Stomach (tissue), 4 donors: Measurements from ENCODE around the gene ACKR3.

ENCODE experiments used
- EP300 ChIP-seq: sonication (generic); formaldehyde crosslinking; IDR thresholded peaks from one replicate; pipeline ENCODE4 v1.6.1; 2017; ENCODE audit warnings: antibody characterized with exemption
- POLR2A ChIP-seq, 4 donors: fragments of 450-650 bp; IDR thresholded peaks; one replicate each; pipeline ENCODE4 v1.6.1; 2016; ENCODE audit warnings: antibody characterized with exemption in 4 of 4, control low read depth in 2 of 4, mild to moderate bottlenecking in 1 of 4, moderate library complexity in 1 of 4
- POLR2AphosphoS5 ChIP-seq, 3 donors: sonication (generic); formaldehyde crosslinking; IDR thresholded peaks; one replicate each; pipeline ENCODE4 v1.6.1; 2016; ENCODE audit warnings: antibody characterized with exemption in 3 of 3
- TF ChIP-seq, protein P1 (sequence below), 7 experiments: fragments of 450-650 bp in 4 of 7; fragments of 200-600 bp in 3 of 7; sonication (generic) in 3 of 7; IDR thresholded peaks; one replicate each; pipeline ENCODE4 v1.5.1; 2016 to 2019; ENCODE audit warnings: antibody characterized with exemption in 7 of 7, control low read depth in 2 of 7, mild to moderate bottlenecking in 1 of 7

DNA sequence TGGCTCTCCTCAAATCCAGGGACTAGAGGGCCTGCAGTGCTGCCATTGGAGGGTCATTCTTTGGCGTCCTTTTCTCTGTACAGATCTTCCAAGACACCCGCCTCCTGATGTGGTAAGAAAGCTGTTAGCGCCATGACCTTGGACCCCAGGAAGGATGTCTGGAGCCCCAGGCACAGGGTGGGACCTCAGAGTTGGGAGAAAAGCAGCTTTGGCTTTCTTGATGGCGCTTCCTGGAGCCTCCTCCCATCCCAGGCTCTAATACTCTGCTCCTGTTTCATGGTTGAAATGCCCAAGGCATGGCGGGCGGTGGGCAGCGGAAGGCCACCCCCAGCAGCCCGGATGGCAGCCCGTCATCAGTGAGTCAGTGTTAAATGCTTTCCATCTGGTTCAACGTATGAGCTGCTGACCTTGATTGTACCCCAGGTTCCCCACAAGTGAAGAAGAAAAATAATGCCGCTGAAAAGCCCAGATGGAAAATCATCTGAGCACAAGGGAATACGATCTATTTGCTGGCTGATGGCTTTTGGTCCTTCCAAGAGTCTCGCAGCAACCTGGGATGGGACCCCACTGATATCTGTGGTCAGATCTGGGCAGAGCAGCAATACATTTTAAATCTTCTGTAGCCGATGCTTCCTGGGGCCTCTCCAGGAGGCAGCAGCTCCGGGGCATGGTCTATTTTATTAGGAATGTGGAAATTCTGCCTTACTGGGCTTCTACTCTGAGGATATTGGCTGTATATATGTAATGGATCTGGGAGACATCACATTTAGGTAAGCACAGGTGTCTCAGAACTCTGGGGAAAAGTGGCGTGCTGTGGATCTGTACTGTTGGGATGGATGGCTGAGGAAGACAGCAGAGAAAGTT, 15.1 kb downstream of the ACKR3 start:
- TF ChIP-seq POLR2AphosphoS5 (IDR thresholded peaks at IDR 0.05) (no peak), POLR2A (IDR thresholded peaks at IDR 0.05) (no peak), EP300 (no peak)
- TF ChIP-seq, protein P1, sequence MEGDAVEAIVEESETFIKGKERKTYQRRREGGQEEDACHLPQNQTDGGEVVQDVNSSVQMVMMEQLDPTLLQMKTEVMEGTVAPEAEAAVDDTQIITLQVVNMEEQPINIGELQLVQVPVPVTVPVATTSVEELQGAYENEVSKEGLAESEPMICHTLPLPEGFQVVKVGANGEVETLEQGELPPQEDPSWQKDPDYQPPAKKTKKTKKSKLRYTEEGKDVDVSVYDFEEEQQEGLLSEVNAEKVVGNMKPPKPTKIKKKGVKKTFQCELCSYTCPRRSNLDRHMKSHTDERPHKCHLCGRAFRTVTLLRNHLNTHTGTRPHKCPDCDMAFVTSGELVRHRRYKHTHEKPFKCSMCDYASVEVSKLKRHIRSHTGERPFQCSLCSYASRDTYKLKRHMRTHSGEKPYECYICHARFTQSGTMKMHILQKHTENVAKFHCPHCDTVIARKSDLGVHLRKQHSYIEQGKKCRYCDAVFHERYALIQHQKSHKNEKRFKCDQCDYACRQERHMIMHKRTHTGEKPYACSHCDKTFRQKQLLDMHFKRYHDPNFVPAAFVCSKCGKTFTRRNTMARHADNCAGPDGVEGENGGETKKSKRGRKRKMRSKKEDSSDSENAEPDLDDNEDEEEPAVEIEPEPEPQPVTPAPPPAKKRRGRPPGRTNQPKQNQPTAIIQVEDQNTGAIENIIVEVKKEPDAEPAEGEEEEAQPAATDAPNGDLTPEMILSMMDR (IDR thresholded peaks at IDR 0.05), result no peak
